Osteocyte (in vitro differentiated cells): ENCODE results near the gene PAX5. TPM values are rescaled to one million over a fixed set of nuclear protein-coding genes. Genes with fewer than 3 reads are reported as not detected.

Experiments used
- DNase-seq: peaks from one replicate; pipeline ENCODE4 v3.0.0; 2021; ENCODE audit warnings: mixed read lengths; ENCODE audit not compliant: unreplicated experiment; ENCODE audit errors: extremely low spot score
- H3K27ac Mint-ChIP-seq: one replicate; pipeline ENCODE4 v1.8.0; 2021; ENCODE audit warnings: mild to moderate bottlenecking, mixed read lengths; ENCODE audit not compliant: unreplicated experiment
- H3K27me3 Mint-ChIP-seq: one replicate; pipeline ENCODE4 v1.8.0; 2021; ENCODE audit warnings: mixed read lengths; ENCODE audit not compliant: unreplicated experiment
- H3K36me3 Mint-ChIP-seq: one replicate; pipeline ENCODE4 v1.8.0; 2021; ENCODE audit warnings: mixed read lengths; ENCODE audit not compliant: unreplicated experiment
- H3K4me1 Mint-ChIP-seq: one replicate; pipeline ENCODE4 v1.8.0; 2021; ENCODE audit warnings: mixed read lengths; ENCODE audit not compliant: unreplicated experiment
- H3K4me3 Mint-ChIP-seq: one replicate; pipeline ENCODE4 v1.8.0; 2021; ENCODE audit warnings: mild to moderate bottlenecking, moderate library complexity, mixed read lengths; ENCODE audit not compliant: unreplicated experiment
- H3K9me3 Mint-ChIP-seq: one replicate; pipeline ENCODE4 v1.8.0; 2021; ENCODE audit warnings: mixed read lengths; ENCODE audit not compliant: unreplicated experiment
- total RNA-seq: library from RNA; stranded (reverse); gene quantifications from 2 replicates; pipeline ENCODE4 v1.2.1, GENCODE V29; 2021
- TF ChIP-seq, protein P1 (sequence below): fragments of 200-600 bp; sonication (generic); IDR thresholded peaks from 2 replicates; pipeline ENCODE4 v1.5.0; 2021; ENCODE audit warnings: antibody characterized with exemption, mild to moderate bottlenecking, moderate library complexity

Gene PAX5
- total RNA-seq, 1 donor from 2014 or later, result not detected

DNA sequence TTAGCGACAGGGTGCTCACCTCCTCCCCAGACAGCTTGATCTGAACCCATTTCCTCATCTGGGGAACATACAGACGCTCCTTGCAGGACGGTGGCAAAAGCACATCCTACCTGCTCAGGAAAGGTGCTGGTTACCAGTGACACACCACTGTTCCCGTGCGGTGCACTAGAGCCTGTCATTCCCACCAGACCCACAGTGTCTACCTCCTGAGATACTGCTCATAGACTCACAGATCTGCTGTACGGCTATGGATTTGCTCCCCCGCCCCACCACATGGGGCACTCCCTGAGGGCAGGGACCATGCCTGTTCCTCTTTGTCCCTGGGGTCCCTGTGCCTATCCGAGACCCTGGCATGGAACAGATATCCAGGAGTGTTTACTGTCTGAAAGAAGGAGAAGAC lies 208.9 kb downstream of the PAX5 start:
- Mint-ChIP-seq H3K4me1 (no peaks in the 10 kb centered on the region), H3K27ac (no peak overlapping the region), H3K27me3 (peaks cover 54% of the 10 kb centered on the region), H3K9me3 (no peaks in the 10 kb centered on the region), H3K4me3 (no peak overlapping the region), H3K36me3 (no peaks in the 10 kb centered on the region)
- no peak for DNase-seq
- TF ChIP-seq, protein P1, sequence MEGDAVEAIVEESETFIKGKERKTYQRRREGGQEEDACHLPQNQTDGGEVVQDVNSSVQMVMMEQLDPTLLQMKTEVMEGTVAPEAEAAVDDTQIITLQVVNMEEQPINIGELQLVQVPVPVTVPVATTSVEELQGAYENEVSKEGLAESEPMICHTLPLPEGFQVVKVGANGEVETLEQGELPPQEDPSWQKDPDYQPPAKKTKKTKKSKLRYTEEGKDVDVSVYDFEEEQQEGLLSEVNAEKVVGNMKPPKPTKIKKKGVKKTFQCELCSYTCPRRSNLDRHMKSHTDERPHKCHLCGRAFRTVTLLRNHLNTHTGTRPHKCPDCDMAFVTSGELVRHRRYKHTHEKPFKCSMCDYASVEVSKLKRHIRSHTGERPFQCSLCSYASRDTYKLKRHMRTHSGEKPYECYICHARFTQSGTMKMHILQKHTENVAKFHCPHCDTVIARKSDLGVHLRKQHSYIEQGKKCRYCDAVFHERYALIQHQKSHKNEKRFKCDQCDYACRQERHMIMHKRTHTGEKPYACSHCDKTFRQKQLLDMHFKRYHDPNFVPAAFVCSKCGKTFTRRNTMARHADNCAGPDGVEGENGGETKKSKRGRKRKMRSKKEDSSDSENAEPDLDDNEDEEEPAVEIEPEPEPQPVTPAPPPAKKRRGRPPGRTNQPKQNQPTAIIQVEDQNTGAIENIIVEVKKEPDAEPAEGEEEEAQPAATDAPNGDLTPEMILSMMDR, result no peak

DNA sequence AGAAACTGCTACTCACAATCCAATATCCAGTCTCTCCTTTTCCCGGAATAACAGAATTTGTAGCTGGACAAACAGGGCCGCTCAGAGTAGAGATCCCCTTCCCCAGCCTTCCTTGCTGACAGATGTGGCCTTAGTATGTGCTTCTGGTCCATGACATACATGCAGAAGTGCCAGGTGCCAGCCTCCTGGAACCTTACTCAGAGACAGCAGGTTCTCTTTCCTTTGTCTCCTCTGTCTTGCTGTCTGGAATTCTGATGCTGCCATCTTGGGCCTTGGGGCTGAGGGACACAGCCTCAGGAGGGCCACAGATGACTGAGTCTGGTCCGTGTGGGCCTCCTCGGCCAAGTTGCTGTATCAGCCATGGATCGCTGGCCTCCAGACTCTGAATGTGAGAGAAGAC lies 210.1 kb downstream of the PAX5 start:
- no peaks in the 10 kb centered on the region for H3K9me3 Mint-ChIP-seq
- TF ChIP-seq, protein P1, result no peak
- no peak overlapping the region for H3K4me3 Mint-ChIP-seq
- H3K27me3 Mint-ChIP-seq, result peaks cover 53% of the 10 kb centered on the region
- no peaks in the 10 kb centered on the region for H3K36me3 Mint-ChIP-seq
- H3K4me1 Mint-ChIP-seq, result no peaks in the 10 kb centered on the region
- no peak overlapping the region for H3K27ac Mint-ChIP-seq
- no peak for DNase-seq

DNA sequence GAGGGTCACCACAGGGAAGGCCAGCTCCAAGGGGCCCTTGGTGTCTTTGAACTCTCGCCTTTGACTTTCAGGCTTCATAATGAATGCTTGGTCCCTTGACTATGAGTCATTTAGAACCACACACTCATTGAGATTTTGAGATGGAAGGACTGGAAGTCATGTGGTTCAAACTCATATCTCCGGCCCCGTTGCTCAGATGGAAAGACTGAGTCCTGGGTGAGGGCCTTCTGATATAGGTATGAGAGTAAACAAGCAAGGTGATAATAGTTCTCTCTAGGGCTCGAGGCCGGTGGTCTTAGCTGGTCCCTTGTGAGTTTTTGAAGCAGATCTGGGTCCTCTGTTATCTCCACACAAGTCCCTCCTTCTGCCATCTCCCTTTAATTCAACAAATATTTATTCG lies 210.6 kb downstream of the PAX5 start:
- no peaks in the 10 kb centered on the region for H3K4me1 Mint-ChIP-seq
- no peaks in the 10 kb centered on the region for H3K36me3 Mint-ChIP-seq
- H3K27me3 Mint-ChIP-seq, result peaks cover 56% of the 10 kb centered on the region
- H3K27ac Mint-ChIP-seq, result no peak overlapping the region
- no peak overlapping the region for H3K4me3 Mint-ChIP-seq
- DNase-seq, result no peak
- TF ChIP-seq, protein P1, result no peak
- no peaks in the 10 kb centered on the region for H3K9me3 Mint-ChIP-seq

DNA sequence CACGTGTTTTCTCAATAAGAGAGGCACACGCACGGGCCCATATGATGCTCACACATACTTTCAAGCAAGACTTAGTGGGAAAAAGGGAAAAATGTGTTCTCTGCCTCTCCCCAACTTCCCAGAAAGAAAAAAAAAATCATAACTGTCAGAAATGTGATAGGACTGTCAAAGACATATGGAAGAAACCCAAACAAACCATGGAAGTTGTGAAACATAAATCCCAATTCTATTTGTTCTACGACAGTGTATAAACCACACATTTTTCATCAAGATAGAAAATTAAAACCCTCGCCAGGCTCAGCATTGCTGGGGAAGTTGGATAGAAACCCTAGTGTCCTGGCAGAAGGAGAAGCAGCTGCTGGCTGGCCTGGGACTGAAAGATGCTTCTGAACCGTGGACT lies 211.9 kb downstream of the PAX5 start:
- TF ChIP-seq, protein P1, result no peak
- Mint-ChIP-seq H3K27ac (no peak overlapping the region), H3K4me1 (no peaks in the 10 kb centered on the region), H3K27me3 (peaks cover 53% of the 10 kb centered on the region), H3K9me3 (no peaks in the 10 kb centered on the region), H3K4me3 (no peak overlapping the region), H3K36me3 (no peaks in the 10 kb centered on the region)
- no peak for DNase-seq

DNA sequence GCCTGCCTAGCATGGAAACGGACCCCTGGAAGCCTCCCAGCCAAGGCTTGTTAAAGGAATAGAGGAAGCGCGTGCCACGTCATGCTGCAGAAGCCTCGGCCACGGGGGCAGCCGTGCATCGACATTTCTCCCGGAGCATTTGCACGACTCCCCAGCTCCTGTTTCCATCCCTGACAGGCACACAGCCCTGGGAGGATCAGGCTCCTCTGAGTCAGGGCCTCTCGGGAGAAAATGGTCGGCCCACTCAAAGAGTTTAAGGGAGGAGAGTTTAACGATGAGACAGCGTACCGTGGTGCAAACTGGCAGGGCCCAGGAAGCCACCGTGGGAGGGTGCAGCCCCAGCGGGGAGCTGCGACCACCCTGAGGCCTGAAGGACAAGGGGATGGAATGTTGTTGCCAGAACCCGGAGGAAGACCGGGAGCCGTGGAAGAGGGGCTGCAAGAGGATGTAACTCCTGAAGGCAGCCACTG lies 213.6 kb downstream of the PAX5 start:
- TF ChIP-seq, protein P1, result no peak
- H3K27me3 Mint-ChIP-seq, result peaks cover 53% of the 10 kb centered on the region
- H3K4me1 Mint-ChIP-seq, result no peaks in the 10 kb centered on the region
- no peak for DNase-seq
- no peaks in the 10 kb centered on the region for H3K36me3 Mint-ChIP-seq
- H3K9me3 Mint-ChIP-seq, result no peaks in the 10 kb centered on the region
- H3K27ac Mint-ChIP-seq, result no peak overlapping the region
- no peak overlapping the region for H3K4me3 Mint-ChIP-seq
